ENCODE data around the gene UMODL1. TPM values are rescaled to one million over a fixed set of nuclear protein-coding genes. Genes with fewer than 3 reads are reported as not detected.

Gene UMODL1
- total and polyA plus RNA-seq, 2 of the 13 experiments (the other 11 are each of a cell fraction or from before 2014, with no cell fraction given) = not detected

DNA sequence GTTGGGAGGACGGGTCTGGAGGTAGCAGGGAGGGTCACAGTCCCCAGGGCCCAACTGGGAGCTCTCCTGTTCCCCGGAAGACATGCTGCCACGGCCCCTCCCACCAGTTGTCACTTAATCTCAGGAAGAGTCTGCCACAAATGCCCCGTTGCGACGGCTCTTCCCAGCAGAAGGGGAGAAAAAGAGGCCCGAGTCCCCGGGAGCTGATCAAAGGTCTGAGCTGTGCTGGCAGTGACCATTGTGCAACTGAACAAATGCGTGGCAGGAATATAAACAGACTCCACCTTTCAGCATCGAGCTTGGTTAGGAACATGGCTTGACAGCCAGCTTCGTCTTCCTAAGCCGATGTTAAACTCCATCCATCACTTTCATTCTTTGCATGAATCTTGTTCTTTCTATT lies 33.2 kb upstream of the UMODL1 start (continued):
- TF ChIP-seq, protein P1, sequence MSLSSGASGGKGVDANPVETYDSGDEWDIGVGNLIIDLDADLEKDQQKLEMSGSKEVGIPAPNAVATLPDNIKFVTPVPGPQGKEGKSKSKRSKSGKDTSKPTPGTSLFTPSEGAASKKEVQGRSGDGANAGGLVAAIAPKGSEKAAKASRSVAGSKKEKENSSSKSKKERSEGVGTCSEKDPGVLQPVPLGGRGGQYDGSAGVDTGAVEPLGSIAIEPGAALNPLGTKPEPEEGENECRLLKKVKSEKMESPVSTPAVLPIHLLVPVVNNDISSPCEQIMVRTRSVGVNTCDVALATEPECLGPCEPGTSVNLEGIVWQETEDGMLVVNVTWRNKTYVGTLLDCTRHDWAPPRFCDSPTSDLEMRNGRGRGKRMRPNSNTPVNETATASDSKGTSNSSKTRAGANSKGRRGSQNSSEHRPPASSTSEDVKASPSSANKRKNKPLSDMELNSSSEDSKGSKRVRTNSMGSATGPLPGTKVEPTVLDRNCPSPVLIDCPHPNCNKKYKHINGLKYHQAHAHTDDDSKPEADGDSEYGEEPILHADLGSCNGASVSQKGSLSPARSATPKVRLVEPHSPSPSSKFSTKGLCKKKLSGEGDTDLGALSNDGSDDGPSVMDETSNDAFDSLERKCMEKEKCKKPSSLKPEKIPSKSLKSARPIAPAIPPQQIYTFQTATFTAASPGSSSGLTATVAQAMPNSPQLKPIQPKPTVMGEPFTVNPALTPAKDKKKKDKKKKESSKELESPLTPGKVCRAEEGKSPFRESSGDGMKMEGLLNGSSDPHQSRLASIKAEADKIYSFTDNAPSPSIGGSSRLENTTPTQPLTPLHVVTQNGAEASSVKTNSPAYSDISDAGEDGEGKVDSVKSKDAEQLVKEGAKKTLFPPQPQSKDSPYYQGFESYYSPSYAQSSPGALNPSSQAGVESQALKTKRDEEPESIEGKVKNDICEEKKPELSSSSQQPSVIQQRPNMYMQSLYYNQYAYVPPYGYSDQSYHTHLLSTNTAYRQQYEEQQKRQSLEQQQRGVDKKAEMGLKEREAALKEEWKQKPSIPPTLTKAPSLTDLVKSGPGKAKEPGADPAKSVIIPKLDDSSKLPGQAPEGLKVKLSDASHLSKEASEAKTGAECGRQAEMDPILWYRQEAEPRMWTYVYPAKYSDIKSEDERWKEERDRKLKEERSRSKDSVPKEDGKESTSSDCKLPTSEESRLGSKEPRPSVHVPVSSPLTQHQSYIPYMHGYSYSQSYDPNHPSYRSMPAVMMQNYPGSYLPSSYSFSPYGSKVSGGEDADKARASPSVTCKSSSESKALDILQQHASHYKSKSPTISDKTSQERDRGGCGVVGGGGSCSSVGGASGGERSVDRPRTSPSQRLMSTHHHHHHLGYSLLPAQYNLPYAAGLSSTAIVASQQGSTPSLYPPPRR (CRISPR knock-in tag; IDR thresholded peaks at IDR 0.05; ENCODE audit: borderline replicate concordance) = no peak; the same call in 1 of the 2 replicates
- TF ChIP-seq ZNF567 (CRISPR knock-in tag; IDR thresholded peaks at IDR 0.05; ENCODE audit: borderline replicate concordance) = no peak
- TF ChIP-seq MNT (IDR thresholded peaks at IDR 0.05) = no peak
- TF ChIP-seq POLR2G (IDR thresholded peaks at IDR 0.05; ENCODE audit: low read depth, low read length) = no peak
- TF ChIP-seq NFYC (CRISPR knock-in tag; IDR thresholded peaks at IDR 0.05) = no peak
- TF ChIP-seq, protein P2, sequence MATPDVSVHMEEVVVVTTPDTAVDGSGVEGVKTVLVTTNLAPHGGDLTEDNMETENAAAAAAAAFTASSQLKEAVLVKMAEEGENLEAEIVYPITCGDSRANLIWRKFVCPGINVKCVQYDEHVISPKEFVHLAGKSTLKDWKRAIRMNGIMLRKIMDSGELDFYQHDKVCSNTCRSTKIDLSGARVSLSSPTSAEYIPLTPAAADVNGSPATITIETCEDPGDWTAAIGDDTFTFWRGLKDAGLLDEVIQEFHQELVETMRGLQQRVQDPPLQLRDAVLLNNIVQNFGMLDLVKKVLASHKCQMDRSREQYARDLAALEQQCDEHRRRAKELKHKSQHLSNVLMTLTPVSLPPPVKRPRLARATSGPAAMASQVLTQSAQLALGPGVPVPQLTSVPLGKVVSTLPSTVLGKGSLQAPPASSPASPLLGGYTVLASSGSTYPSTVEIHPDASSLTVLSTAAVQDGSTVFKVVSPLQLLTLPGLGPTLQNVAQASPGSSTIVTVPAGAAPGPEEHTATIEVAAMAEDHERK (CRISPR knock-in tag; IDR thresholded peaks at IDR 0.05; ENCODE audit: low read depth) = no peak
- TF ChIP-seq, protein P3, sequence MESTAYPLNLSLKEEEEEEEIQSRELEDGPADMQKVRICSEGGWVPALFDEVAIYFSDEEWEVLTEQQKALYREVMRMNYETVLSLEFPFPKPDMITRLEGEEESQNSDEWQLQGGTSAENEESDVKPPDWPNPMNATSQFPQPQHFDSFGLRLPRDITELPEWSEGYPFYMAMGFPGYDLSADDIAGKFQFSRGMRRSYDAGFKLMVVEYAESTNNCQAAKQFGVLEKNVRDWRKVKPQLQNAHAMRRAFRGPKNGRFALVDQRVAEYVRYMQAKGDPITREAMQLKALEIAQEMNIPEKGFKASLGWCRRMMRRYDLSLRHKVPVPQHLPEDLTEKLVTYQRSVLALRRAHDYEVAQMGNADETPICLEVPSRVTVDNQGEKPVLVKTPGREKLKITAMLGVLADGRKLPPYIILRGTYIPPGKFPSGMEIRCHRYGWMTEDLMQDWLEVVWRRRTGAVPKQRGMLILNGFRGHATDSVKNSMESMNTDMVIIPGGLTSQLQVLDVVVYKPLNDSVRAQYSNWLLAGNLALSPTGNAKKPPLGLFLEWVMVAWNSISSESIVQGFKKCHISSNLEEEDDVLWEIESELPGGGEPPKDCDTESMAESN (CRISPR knock-in tag; conservative IDR thresholded peaks at IDR 0.05) = 0 out of 2 replicates have a peak, but pooled peaks have one; percentile 37
- no peak for TF ChIP-seq SCMH1 (CRISPR knock-in tag; IDR thresholded peaks at IDR 0.05; ENCODE audit: borderline replicate concordance)
- no peak for TF ChIP-seq ZNF572 (CRISPR knock-in tag; IDR thresholded peaks at IDR 0.05)
- TF ChIP-seq SP140L (CRISPR knock-in tag; IDR thresholded peaks at IDR 0.05; ENCODE audit: borderline replicate concordance) = no peak
- no peak for TF ChIP-seq MED8 (CRISPR knock-in tag; IDR thresholded peaks at IDR 0.05; ENCODE audit: insufficient replicate concordance)
- TF ChIP-seq ZNF878 (CRISPR knock-in tag; IDR thresholded peaks at IDR 0.05) = no peak
- TF ChIP-seq ZNF530 (CRISPR knock-in tag; IDR thresholded peaks at IDR 0.05; ENCODE audit: low read depth) = no peak
- TF ChIP-seq STAT5B (CRISPR knock-in tag; IDR thresholded peaks at IDR 0.05) = no peak
- peak; percentile 70; the same call in 1 of the 2 replicates for TF ChIP-seq NCOA2 (CRISPR knock-in tag; IDR thresholded peaks at IDR 0.05)
- no peak for TF ChIP-seq PBX2 (CRISPR knock-in tag; IDR thresholded peaks at IDR 0.05)
